RWPE2 (cell line): Measurements from ENCODE around the gene PRKCE.

Experiments
- ATAC-seq: fragments of 200-7000 bp; cut with Tn5 transposase; 3 replicates; pipeline ENCODE4 v1.9.1; 2021; ENCODE audit warnings: low read depth
- DNase-seq: peaks from one replicate; pipeline ENCODE4 v3.0.0-alpha.2; 2020; ENCODE audit warnings: low spot score
- H3K27ac ChIP-seq: fragments of 450-650 bp; 2 replicates; pipeline ENCODE4 v1.5.1; 2017; ENCODE audit warnings: mild to moderate bottlenecking; ENCODE audit not compliant: poor library complexity, severe bottlenecking
- H3K27me3 ChIP-seq: fragments of 250-450 bp; sonication (Bioruptor Pico); 2 replicates; pipeline ENCODE4 v1.5.1; 2021; ENCODE audit warnings: mild to moderate bottlenecking, moderate library complexity; ENCODE audit not compliant: insufficient read depth, poor library complexity, severe bottlenecking
- H3K36me3 ChIP-seq: fragments of 250-450 bp; sonication (Bioruptor Pico); 2 replicates; pipeline ENCODE4 v1.5.1; 2020; ENCODE audit warnings: low read depth, mild to moderate bottlenecking, moderate library complexity
- H3K4me1 ChIP-seq: fragments of 250-450 bp; sonication (Bioruptor Pico); 2 replicates; pipeline ENCODE4 v1.5.1; 2021; ENCODE audit warnings: mild to moderate bottlenecking, moderate library complexity; ENCODE audit not compliant: insufficient read depth, poor library complexity, severe bottlenecking
- H3K4me3 ChIP-seq: fragments of 250-450 bp; sonication (Bioruptor Pico); 2 replicates; pipeline ENCODE4 v1.5.1; 2021; ENCODE audit warnings: mild to moderate bottlenecking, moderate library complexity; ENCODE audit not compliant: severe bottlenecking
- H3K9me3 ChIP-seq: fragments of 250-450 bp; sonication (Bioruptor Pico); 2 replicates; pipeline ENCODE4 v1.5.1; 2021; ENCODE audit warnings: mild to moderate bottlenecking, moderate library complexity; ENCODE audit not compliant: severe bottlenecking
- TF ChIP-seq, protein P1 (sequence below): fragments of 450-650 bp; IDR thresholded peaks from one replicate; pipeline ENCODE4 v1.5.1; 2017; ENCODE audit warnings: mild to moderate bottlenecking, moderate library complexity; ENCODE audit not compliant: poor library complexity, severe bottlenecking

The PRKCE gene

DNA sequence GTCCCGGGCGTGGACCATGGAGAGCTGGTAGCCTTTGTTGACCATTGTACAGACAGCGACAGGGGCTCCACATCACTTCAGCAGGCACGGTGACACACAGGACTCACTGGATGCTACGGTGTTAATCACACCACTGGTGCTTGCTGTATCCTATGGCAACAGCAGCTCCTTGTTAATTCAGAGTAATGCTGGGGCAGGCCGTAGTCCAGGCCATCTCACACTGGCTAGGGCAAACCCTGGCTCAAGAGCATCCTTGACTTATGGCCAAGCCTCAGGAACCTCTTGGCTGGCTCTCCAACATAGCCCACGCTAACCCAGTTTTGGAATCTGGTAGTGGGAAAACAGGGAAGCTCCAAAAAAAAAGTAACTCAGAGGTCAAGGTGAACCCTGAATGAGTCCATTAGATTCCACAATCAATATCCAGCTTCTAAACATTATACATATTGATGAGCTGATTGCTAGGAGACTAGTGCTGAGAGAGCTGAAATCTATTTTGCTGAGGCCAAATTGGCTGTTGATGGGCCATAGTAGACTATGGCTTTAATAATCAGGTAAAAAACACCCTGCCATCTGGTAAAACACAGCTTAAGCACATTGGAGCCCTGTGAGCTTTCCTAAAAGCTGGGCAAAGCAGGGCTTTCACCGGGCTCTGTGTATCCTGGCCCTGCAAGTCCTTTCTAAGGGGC is 253.6 kb downstream of the PRKCE start:
- H3K4me1 ChIP-seq = peaks cover 16% of the 10 kb centered on the region

DNA sequence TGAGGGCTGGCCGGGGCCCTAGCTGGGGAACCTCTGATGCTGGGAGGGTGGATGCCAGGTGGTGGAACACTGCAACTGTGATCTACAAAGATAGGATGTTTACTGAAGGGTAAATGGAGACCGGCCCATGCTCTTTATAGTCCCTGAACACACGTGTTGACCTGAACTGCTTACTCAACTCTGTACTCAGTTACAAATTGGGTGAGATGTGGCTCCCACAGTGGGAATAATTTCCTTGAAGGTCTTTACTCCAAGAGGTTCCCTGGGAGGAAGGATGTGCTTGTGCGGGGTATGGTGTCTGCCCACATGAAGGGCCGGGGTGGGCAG is 254.1 kb downstream of the PRKCE start:
- no peak overlapping the region for H3K4me3 ChIP-seq
- ATAC-seq (no peak), DNase-seq (no peak)
- H3K36me3 ChIP-seq = no peaks in the 10 kb centered on the region
- H3K27me3 ChIP-seq = no peaks in the 10 kb centered on the region
- H3K9me3 ChIP-seq = no peaks in the 10 kb centered on the region
- H3K27ac ChIP-seq = no peak overlapping the region
- peaks cover 21% of the 10 kb centered on the region for H3K4me1 ChIP-seq
- TF ChIP-seq, protein P1, sequence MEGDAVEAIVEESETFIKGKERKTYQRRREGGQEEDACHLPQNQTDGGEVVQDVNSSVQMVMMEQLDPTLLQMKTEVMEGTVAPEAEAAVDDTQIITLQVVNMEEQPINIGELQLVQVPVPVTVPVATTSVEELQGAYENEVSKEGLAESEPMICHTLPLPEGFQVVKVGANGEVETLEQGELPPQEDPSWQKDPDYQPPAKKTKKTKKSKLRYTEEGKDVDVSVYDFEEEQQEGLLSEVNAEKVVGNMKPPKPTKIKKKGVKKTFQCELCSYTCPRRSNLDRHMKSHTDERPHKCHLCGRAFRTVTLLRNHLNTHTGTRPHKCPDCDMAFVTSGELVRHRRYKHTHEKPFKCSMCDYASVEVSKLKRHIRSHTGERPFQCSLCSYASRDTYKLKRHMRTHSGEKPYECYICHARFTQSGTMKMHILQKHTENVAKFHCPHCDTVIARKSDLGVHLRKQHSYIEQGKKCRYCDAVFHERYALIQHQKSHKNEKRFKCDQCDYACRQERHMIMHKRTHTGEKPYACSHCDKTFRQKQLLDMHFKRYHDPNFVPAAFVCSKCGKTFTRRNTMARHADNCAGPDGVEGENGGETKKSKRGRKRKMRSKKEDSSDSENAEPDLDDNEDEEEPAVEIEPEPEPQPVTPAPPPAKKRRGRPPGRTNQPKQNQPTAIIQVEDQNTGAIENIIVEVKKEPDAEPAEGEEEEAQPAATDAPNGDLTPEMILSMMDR = no peak

More for the DNA sequence above, 253.6 kb downstream of the PRKCE start:
- Histone ChIP-seq H3K36me3 (no peaks in the 10 kb centered on the region), H3K9me3 (no peaks in the 10 kb centered on the region), H3K27me3 (no peaks in the 10 kb centered on the region), H3K27ac (no peak overlapping the region), H3K4me3 (no peak overlapping the region)
- TF ChIP-seq, protein P1 = no peak
- ATAC-seq (no peak), DNase-seq (no peak)

DNA sequence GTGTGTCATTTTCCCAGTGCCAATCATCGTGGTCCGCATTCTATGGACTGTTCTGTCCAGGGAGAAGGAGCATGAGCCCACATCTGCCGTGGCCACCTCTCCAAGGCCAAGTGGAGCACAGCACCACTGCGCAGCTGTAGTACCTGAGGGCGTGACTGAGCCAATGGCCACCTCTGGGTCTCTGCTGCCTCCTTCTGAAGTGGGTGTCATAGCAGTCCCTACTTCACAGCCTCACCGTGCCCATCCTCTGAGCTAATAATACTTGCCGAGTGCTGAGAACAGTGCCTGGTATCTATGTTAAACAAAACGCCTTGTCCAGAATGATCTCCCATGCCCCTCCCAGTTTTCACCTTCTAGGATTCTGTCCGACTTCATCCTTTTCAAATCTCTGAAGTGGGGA is 256.1 kb downstream of the PRKCE start:
- H3K4me1 ChIP-seq = peaks cover 26% of the 10 kb centered on the region
- ATAC-seq (no peak), DNase-seq (no peak)
- TF ChIP-seq, protein P1 = no peak
- no peaks in the 10 kb centered on the region for H3K27me3 ChIP-seq
- H3K9me3 ChIP-seq = no peaks in the 10 kb centered on the region
- no peak overlapping the region for H3K27ac ChIP-seq
- no peak overlapping the region for H3K4me3 ChIP-seq
- H3K36me3 ChIP-seq = no peaks in the 10 kb centered on the region

DNA sequence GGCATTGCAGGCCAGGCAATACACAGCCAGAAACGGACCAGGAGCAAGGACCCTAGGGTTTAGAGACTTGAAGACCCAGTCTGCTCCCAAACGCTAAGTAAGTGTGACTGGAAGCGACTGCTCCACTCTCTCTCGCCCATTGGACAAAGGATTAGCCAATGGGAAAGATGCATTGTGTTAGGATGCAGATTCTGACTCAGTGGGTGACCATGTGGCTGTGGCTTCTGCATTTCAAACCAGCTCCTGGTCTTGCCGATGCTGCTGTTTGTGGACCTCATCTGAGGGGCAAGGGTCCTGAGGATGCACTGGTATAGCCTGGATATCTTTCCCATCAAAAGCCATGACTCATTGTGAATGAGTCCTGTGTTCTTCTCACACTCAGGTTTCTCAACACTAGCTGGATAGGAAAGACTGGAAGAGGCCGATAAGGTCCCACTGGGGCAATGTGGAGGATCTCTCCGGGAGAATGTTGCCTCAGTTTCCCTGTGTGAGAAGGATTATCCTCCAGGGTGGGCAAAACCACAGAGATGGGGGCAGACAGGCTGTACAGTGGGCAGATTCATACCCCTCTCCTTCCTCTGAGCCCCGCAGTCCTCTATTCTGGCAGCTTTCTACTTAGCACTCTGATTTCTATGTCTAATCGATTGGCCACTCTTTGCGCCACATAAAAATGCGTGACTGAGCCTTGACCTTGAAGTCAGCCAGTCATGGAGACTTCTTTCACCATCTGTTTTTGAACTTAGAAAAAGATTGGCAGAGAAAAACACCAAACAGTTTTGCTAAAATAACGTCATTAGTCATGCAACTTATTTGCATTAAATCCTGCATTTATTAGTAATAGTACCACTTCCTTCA is 257.1 kb downstream of the PRKCE start:
- H3K27me3 ChIP-seq = no peaks in the 10 kb centered on the region
- ATAC-seq = peak; percentile 44; the same call in 2 of the 3 replicates
- TF ChIP-seq, protein P1 = no peak

More for the DNA sequence above, 257.1 kb downstream of the PRKCE start:
- Histone ChIP-seq H3K9me3 (no peaks in the 10 kb centered on the region), H3K4me3 (no peak overlapping the region), H3K27ac (peak overlapping the region; percentile 33), H3K4me1 (peaks cover 26% of the 10 kb centered on the region), H3K36me3 (no peaks in the 10 kb centered on the region)
- no peak for DNase-seq
